HepG2 (cell line): ENCODE measurements around the gene ACACA. TPM values are rescaled to one million over a fixed set of nuclear protein-coding genes. Genes with fewer than 3 reads are reported as not detected.

ENCODE experiments used
- ATAC-seq: fragments of 200-7000 bp; cut with Tn5 transposase; 3 replicates; pipeline ENCODE4 v1.9.1; 2020; ENCODE audit warnings: mild to moderate bottlenecking, moderate library complexity
- BruUV-seq: library from RNA; stranded (reverse); fragments of 400-500 nt; replicated peaks from 2 replicates; lab custom pipeline; 2021; lab: Mats Ljungman, UMichigan
- CTCF ChIA-PET: fragments of 300-600 bp; formaldehyde crosslinking; extraction: SDS; loops from one replicate; lab custom pipeline; 2021; ENCODE audit warnings: low total read pairs, inconsistent platforms, low intra/inter-chr PET ratio; lab: Yijun Ruan, JAX
- POLR2A ChIA-PET: fragments of 350-600 bp; sonication (Branson Sonifier 250); formaldehyde crosslinking; loops from one replicate; lab custom pipeline; 2020; ENCODE audit warnings: antibody characterized with exemption, inconsistent platforms; lab: Yijun Ruan, JAX
- DNase-seq: peaks from one replicate; pipeline ENCODE4 v3.0.0-alpha.2; 2015; ENCODE audit warnings: low spot score
- FAIRE-seq: peaks from 3 replicates; lab custom pipeline; 2011; peaks lifted over from hg19 to GRCh38; lab: Jason Lieb, UNC
- H2AFZ ChIP-seq: one replicate; pipeline ENCODE4 v1.6.1; 2011; ENCODE audit warnings: low read length, inconsistent platforms
- H3K27ac ChIP-seq: fragments of 300-600 bp; 3 replicates; pipeline ENCODE4 v1.8.0; 2011; ENCODE audit warnings: mixed run types, mild to moderate bottlenecking, mixed read lengths, low read length, inconsistent platforms; ENCODE audit not compliant: insufficient read depth; ENCODE audit errors: extremely low read length
- H3K27me3 ChIP-seq, 2 experiments: fragments of 200-600 bp in 1 of 2; 2 replicates in 1 of 2; 3 replicates in 1 of 2; pipeline versions ENCODE4 v1.6.0 to v1.8.0; 2011; ENCODE audit warnings: low read length in 2 of 2, mild to moderate bottlenecking in 2 of 2, moderate library complexity in 2 of 2, inconsistent platforms in 1 of 2; ENCODE audit not compliant: insufficient read depth in 2 of 2, control insufficient read depth in 1 of 2
- H3K36me3 ChIP-seq, 2 experiments: fragments of 200-600 bp in 1 of 2; replicated peaks in 1 of 2; 2 replicates in 1 of 2; 3 replicates in 1 of 2; pipeline versions ENCODE4 v1.5.1 to v1.8.0; 2011; ENCODE audit warnings: low read length in 2 of 2, inconsistent platforms in 1 of 2; ENCODE audit not compliant: insufficient read depth in 2 of 2, control insufficient read depth in 1 of 2
- H3K4me1 ChIP-seq: 2 replicates; pipeline ENCODE4 v1.5.1; 2012; ENCODE audit warnings: low read length, inconsistent platforms; ENCODE audit not compliant: insufficient read depth
- H3K4me2 ChIP-seq: 2 replicates; pipeline ENCODE4 v1.6.0; 2011; ENCODE audit warnings: low read depth, low read length, inconsistent platforms
- H3K4me3 ChIP-seq, 3 experiments: fragments of 200-600 bp in 1 of 3; sonication (generic), shearing (Covaris generic) in 1 of 3; replicated peaks in 1 of 3; 2 replicates each; pipeline ENCODE4 v1.5.1; 2011 to 2016; ENCODE audit warnings: low read length in 3 of 3, inconsistent platforms in 2 of 3, low read depth in 2 of 3, mild to moderate bottlenecking in 2 of 3, control low read depth in 1 of 3, mixed read lengths in 1 of 3; ENCODE audit not compliant: insufficient read depth in 1 of 3
- H3K79me2 ChIP-seq: one replicate; pipeline ENCODE4 v1.6.1; 2011; ENCODE audit warnings: low read length, inconsistent platforms; ENCODE audit not compliant: insufficient read depth
- H3K9ac ChIP-seq: 2 replicates; pipeline ENCODE4 v1.6.0; 2011; ENCODE audit warnings: mild to moderate bottlenecking, low read depth, low read length, inconsistent platforms; ENCODE audit not compliant: insufficient read depth
- H3K9me3 ChIP-seq: 2 replicates; pipeline ENCODE4 v1.5.1; 2012; ENCODE audit warnings: mild to moderate bottlenecking, low read length
- H4K20me1 ChIP-seq: 2 replicates; pipeline ENCODE4 v1.6.0; 2011; ENCODE audit warnings: inconsistent platforms, mild to moderate bottlenecking, low read length, moderate library complexity; ENCODE audit not compliant: insufficient read depth
- ATF3 ChIP-seq: sonication (generic); formaldehyde crosslinking; IDR thresholded peaks from 2 replicates; pipeline ENCODE4 v1.4.0; 2020; ENCODE audit warnings: missing genetic modification reagents
- KAT8 ChIP-seq: IDR thresholded peaks from 2 replicates; pipeline ENCODE4 v1.6.1; 2016; ENCODE audit warnings: missing genetic modification reagents, missing compliant biosample characterization
- KDM3A ChIP-seq: IDR thresholded peaks from 2 replicates; pipeline ENCODE4 v1.6.1; 2018; ENCODE audit warnings: low read depth, missing compliant biosample characterization
- RBM22 ChIP-seq: fragments of 200-400 bp; formaldehyde crosslinking; optimal IDR thresholded peaks from 2 replicates; pipeline ENCODE3; 2017; ENCODE audit warnings: mild to moderate bottlenecking, low read length, moderate library complexity
- ZNF101 ChIP-seq: sonication (generic); formaldehyde crosslinking; IDR thresholded peaks from 2 replicates; pipeline ENCODE4 v1.4.0; 2020; ENCODE audit warnings: mild to moderate bottlenecking, low read depth, missing genetic modification reagents, borderline replicate concordance
- ZNF550 ChIP-seq: sonication (generic); formaldehyde crosslinking; IDR thresholded peaks from 2 replicates; pipeline ENCODE4 v1.4.0; 2020; ENCODE audit warnings: mild to moderate bottlenecking, missing genetic modification reagents, borderline replicate concordance
- ZNF639 ChIP-seq: conservative IDR thresholded peaks from 2 replicates; pipeline ENCODE4 v1.6.1; 2018; ENCODE audit warnings: missing genetic modification reagents
- WGBS: methylation state at CpG from one replicate; pipeline ENCODE4 v1.1.6; 2017; ENCODE audit warnings: low lambda C conversion rate; 5-methylcytosine and 5-hydroxymethylcytosine counted together
- in situ Hi-C: cut with HindIII; loops from 2 replicates; pipeline ENCODE4 v1.10.0; 2017; ENCODE audit warnings: low pct_unique_long_range_greater_than_20kb; ENCODE audit not compliant: extremely low pct_ligation_motif_present
- intact Hi-C: fragments of 100-400 bp; cut with micrococcal nuclease; formaldehyde crosslinking; loops from one replicate; pipeline ENCODE4 v1.10.0; 2022; ENCODE audit not compliant: unreplicated experiment
- polyA plus RNA-seq, 8 experiments: library from polyadenylated mRNA; depleted of rRNA in 3 of 8; stranded (reverse) in 7 of 8; unstranded in 1 of 8; fragments of >200 nt; fragmentation: Illumina TruSeq in 4 of 8; extraction: Trizol in 4 of 8; gene quantifications; 2 replicates each; pipeline versions ENCODE4 v1.2.1 to v1.2.3, GENCODE V29; 2011 to 2016; ENCODE audit warnings: low read depth in 4 of 8, missing spikeins in 1 of 8, mixed read lengths in 1 of 8; ENCODE audit not compliant: insufficient read depth in 1 of 8
- total RNA-seq, 5 experiments: library from RNA; depleted of rRNA; stranded (reverse); fragments of >200 nt; fragmentation: Illumina TruSeq; extraction: Trizol; gene quantifications; 2 replicates each; pipeline ENCODE4 v1.2.3, GENCODE V29; 2016; ENCODE audit warnings: low read depth in 1 of 5

The ACACA gene
- total and polyA plus RNA-seq, 2 of the 13 experiments (the other 11 are each of a cell fraction or from before 2014, with no cell fraction given) = 39.2 to 47.2 TPM

- POLR2A ChIA-PET = no interaction called here
- DNase-seq (no peak), FAIRE-seq (no peak), ATAC-seq (no peak)
- TF ChIP-seq ZNF101 (CRISPR knock-in tag) = no peak
- TF ChIP-seq RBM22 = peak; percentile 29
- TF ChIP-seq KAT8 (CRISPR knock-in tag) = no peak
- TF ChIP-seq KDM3A (CRISPR knock-in tag) = no peak
- TF ChIP-seq ZNF550 (CRISPR knock-in tag) = no peak
- TF ChIP-seq ATF3 = no peak
- no peak for TF ChIP-seq ZNF639 (CRISPR knock-in tag)
- peaks cover 22 to 85% of the 10 kb centered on the region in 2 experiments for H3K36me3 ChIP-seq
- no peak overlapping the region for H3K4me2 ChIP-seq
- H3K27ac ChIP-seq = no peak overlapping the region
- H4K20me1 ChIP-seq = no peaks in the 10 kb centered on the region
- H3K4me1 ChIP-seq = no peaks in the 10 kb centered on the region
- CTCF ChIA-PET = no interaction called here
- no peak overlapping the region for H3K4me3 ChIP-seq
- H3K9ac ChIP-seq = no peak overlapping the region
- in situ Hi-C loops (no loop called here), intact Hi-C loops (no loop called here)
- H3K27me3 ChIP-seq = no peaks in the 10 kb centered on the region
- WGBS = 96% methylated on average over 9 of the region's 9 CpGs
- no peaks in the 10 kb centered on the region for H3K9me3 ChIP-seq
- no peaks in the 10 kb centered on the region for H3K79me2 ChIP-seq
- no TSS peak for BruUV-seq
- no peak overlapping the region for H2AFZ ChIP-seq
Measured at GRCh38 chr17:37109731-37110710, 296.6 kb downstream of the ACACA start.
